Choroid plexus epithelial cell (primary cell): Measurements from ENCODE around the gene SNAP47.

Experiments
- DNase-seq: peaks from one replicate; pipeline ENCODE4 v3.0.0-alpha.2; 2010; ENCODE audit warnings: low read depth
- H3K4me3 ChIP-seq: 2 replicates; pipeline ENCODE4 v1.5.1; 2011; ENCODE audit warnings: low read depth, mild to moderate bottlenecking, control low read depth, low read length, moderate library complexity
- TF ChIP-seq, protein P1 (sequence below): conservative IDR thresholded peaks from 2 replicates; pipeline ENCODE4 v1.5.1; 2011; ENCODE audit warnings: low read depth, mild to moderate bottlenecking, control low read depth, inconsistent platforms, low read length, moderate library complexity

SNAP47 gene

GRCh38 chr1:227744668-227745067 lies 9.4 kb downstream of the SNAP47 start:
- TF ChIP-seq, protein P1, sequence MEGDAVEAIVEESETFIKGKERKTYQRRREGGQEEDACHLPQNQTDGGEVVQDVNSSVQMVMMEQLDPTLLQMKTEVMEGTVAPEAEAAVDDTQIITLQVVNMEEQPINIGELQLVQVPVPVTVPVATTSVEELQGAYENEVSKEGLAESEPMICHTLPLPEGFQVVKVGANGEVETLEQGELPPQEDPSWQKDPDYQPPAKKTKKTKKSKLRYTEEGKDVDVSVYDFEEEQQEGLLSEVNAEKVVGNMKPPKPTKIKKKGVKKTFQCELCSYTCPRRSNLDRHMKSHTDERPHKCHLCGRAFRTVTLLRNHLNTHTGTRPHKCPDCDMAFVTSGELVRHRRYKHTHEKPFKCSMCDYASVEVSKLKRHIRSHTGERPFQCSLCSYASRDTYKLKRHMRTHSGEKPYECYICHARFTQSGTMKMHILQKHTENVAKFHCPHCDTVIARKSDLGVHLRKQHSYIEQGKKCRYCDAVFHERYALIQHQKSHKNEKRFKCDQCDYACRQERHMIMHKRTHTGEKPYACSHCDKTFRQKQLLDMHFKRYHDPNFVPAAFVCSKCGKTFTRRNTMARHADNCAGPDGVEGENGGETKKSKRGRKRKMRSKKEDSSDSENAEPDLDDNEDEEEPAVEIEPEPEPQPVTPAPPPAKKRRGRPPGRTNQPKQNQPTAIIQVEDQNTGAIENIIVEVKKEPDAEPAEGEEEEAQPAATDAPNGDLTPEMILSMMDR: no peak
- no peak overlapping the region for H3K4me3 ChIP-seq
- no peak for DNase-seq

DNA sequence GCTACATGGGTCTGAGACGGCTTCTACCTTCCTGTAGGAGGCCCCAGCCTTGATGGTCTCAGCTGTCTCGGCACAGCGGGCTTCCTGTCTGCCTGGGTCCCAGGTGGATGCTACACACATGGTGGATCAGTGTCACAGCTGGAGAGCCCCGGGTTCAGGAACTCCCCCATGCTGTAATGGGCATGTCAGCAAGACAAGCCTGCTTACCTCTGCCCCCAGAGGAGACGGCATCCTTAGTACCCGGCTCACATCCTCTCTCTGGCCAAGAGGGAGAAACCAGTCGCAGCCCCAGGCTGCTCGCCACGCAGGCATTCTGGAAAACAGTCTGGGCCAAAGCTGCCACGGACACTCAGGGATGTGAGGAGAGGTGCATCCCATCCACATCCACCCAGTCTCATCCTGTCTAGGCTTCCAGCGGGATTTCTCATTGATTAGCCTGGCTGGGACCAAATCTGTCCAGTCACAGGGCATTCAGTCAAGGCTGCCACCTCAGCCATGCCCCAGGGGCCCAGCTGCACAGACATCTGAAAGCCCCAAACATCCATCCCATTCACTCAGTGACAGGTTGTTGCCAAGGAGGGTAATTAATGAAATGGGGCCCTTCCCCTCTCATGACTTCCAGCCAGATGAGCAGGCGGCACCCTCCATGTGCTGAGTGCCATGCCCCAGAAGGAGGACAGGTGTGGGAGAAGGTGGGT lies 10.5 kb downstream of the SNAP47 start:
- TF ChIP-seq, protein P1: no peak
- H3K4me3 ChIP-seq: no peak overlapping the region
- DNase-seq: no peak

GRCh38 chr1:227746676-227747075 lies 11.4 kb downstream of the SNAP47 start:
- TF ChIP-seq, protein P1: no peak
- DNase-seq: no peak
- H3K4me3 ChIP-seq: no peak overlapping the region

GRCh38 chr1:227747382-227747781 lies 12.1 kb downstream of the SNAP47 start:
- no peak for DNase-seq
- no peak overlapping the region for H3K4me3 ChIP-seq
- TF ChIP-seq, protein P1: no peak

- no peak overlapping the region for H3K4me3 ChIP-seq
- DNase-seq: no peak
- TF ChIP-seq, protein P1: no peak
Observed at GRCh38 chr1:227747948-227748495, 12.8 kb downstream of the SNAP47 start.

- TF ChIP-seq, protein P1: no peak
- no peak overlapping the region for H3K4me3 ChIP-seq
- no peak for DNase-seq
Observed at GRCh38 chr1:227748496-227749182, 13.4 kb downstream of the SNAP47 start.
